Measurements from ENCODE around the gene INO80E.

- no peak for TF ChIP-seq CTCF (IDR thresholded peaks at IDR 0.05 in 4 of 5, conservative IDR thresholded peaks at IDR 0.05 in 1 of 5)
- no peak for TF ChIP-seq POLR2A (IDR thresholded peaks at IDR 0.05)
Measured at GRCh38 chr16:29987371-29988085, 8.5 kb upstream of the INO80E start.

Measured in gastrocnemius medialis (tissue), 4 donors.